B cell (primary cell): Measurements from ENCODE around the gene PSTPIP1. TPM values are rescaled to one million over a fixed set of nuclear protein-coding genes. Genes with fewer than 3 reads are reported as not detected.
"Not testable (repeated sequence)": the region's sequence is repeated elsewhere in the genome, so short reads cannot be mapped to it uniquely, and the experiment has no call there.

Experiments used
- ATAC-seq: fragments of 200-7000 bp; cut with Tn5 transposase; one replicate; pipeline ENCODE4 v1.10.0; 2021; ENCODE audit warnings: low read depth, mild to moderate bottlenecking, moderate number of reproducible peaks, moderate library complexity
- CTCF ChIA-PET: fragments of 350-600 bp; sonication (Branson Sonifier 250); formaldehyde crosslinking; loops from one replicate; lab custom pipeline; 2021; ENCODE audit warnings: antibody characterized with exemption, inconsistent platforms; lab: Charles Lee
- POLR2A ChIA-PET: fragments of 350-600 bp; sonication (Branson Sonifier 250); formaldehyde crosslinking; loops from one replicate; lab custom pipeline; 2021; ENCODE audit warnings: antibody characterized with exemption; lab: Charles Lee
- DNase-seq: peaks from one replicate; pipeline ENCODE4 v3.0.0; 2013
- H2AFZ ChIP-seq: 2 replicates; pipeline ENCODE4 v1.6.1; 2012; ENCODE audit warnings: mild to moderate bottlenecking, low read depth, low read length; ENCODE audit not compliant: insufficient read depth, poor library complexity, severe bottlenecking
- H3K27ac ChIP-seq, 2 donors: 1 replicate in 1 of 2; 2 replicates in 1 of 2; pipeline ENCODE4 v1.5.1; 2012 to 2013; ENCODE audit warnings: low read length in 2 of 2, mild to moderate bottlenecking in 2 of 2, moderate library complexity in 1 of 2
- H3K27me3 ChIP-seq, 4 experiments: fragments of 200-600 bp in 1 of 4; sonication (generic) in 1 of 4; replicated peaks in 1 of 4; 1 replicate in 2 of 4; 2 replicates in 2 of 4; pipeline versions ENCODE4 v1.6.1 to v1.7.0; 2013 to 2016; ENCODE audit warnings: low read length in 3 of 4, mild to moderate bottlenecking in 2 of 4, mixed read lengths in 1 of 4, moderate library complexity in 1 of 4; ENCODE audit not compliant: insufficient read depth in 4 of 4, control insufficient read depth in 3 of 4; ENCODE audit errors: control extremely low read depth in 1 of 4
- H3K36me3 ChIP-seq, 2 experiments: replicated peaks in 1 of 2; 1 replicate in 1 of 2; 2 replicates in 1 of 2; pipeline versions ENCODE4 v1.6.1 to v1.7.1; 2013; ENCODE audit warnings: low read length in 1 of 2; ENCODE audit not compliant: insufficient read depth in 2 of 2, control insufficient read depth in 1 of 2; ENCODE audit errors: control extremely low read depth in 1 of 2, extremely low read depth in 1 of 2
- H3K4me1 ChIP-seq, 2 donors: fragments of 200-600 bp in 1 of 2; sonication (generic) in 1 of 2; 1 replicate in 1 of 2; 2 replicates in 1 of 2; pipeline versions ENCODE4 v1.5.1 to v1.6.1; 2013 to 2017; ENCODE audit warnings: low read length in 2 of 2; ENCODE audit not compliant: control insufficient read depth in 2 of 2, insufficient read depth in 2 of 2
- H3K4me2 ChIP-seq: replicated peaks from 2 replicates; pipeline ENCODE3; 2012; ENCODE audit warnings: mild to moderate bottlenecking, low read depth, low read length; ENCODE audit not compliant: poor library complexity, severe bottlenecking
- H3K4me3 ChIP-seq, 5 experiments: fragments of 200-600 bp in 1 of 5; sonication (generic) in 1 of 5; 1 replicate in 3 of 5; 2 replicates in 2 of 5; pipeline versions ENCODE4 v1.5.1 to v1.7.0; 2011 to 2016; ENCODE audit warnings: low read length in 4 of 5, mild to moderate bottlenecking in 4 of 5, low read depth in 2 of 5, control low read depth in 1 of 5, moderate library complexity in 1 of 5; ENCODE audit not compliant: insufficient read depth in 1 of 5; ENCODE audit errors: control extremely low read depth in 1 of 5, extremely low read depth in 1 of 5
- H3K79me2 ChIP-seq: fragments of 200-600 bp; sonication (generic); one replicate; pipeline ENCODE4 v1.6.0; 2016; ENCODE audit warnings: low read length; ENCODE audit not compliant: control insufficient read depth, insufficient read depth
- H3K9ac ChIP-seq: fragments of 200-600 bp; sonication (generic); 2 replicates; pipeline ENCODE4 v1.6.1; 2017; ENCODE audit warnings: mild to moderate bottlenecking, low read length, moderate library complexity
- H3K9me3 ChIP-seq, 3 donors: one replicate each; pipeline versions ENCODE4 v1.6.1 to v1.7.1; 2013; ENCODE audit warnings: low read length in 2 of 3; ENCODE audit not compliant: control insufficient read depth in 2 of 3, insufficient read depth in 1 of 3; ENCODE audit errors: control extremely low read depth in 1 of 3
- H4K20me1 ChIP-seq: 2 replicates; pipeline ENCODE4 v1.6.0; 2012; ENCODE audit warnings: mild to moderate bottlenecking, low read length; ENCODE audit not compliant: insufficient read depth, control insufficient read depth, poor library complexity, severe bottlenecking
- H3K27ac Mint-ChIP-seq: one replicate; pipeline ENCODE4 v1.8.0; 2021; ENCODE audit warnings: mixed read lengths
- H3K27me3 Mint-ChIP-seq: one replicate; pipeline ENCODE4 v1.8.0; 2021; ENCODE audit warnings: mixed read lengths
- H3K4me1 Mint-ChIP-seq: one replicate; pipeline ENCODE4 v1.8.0; 2021; ENCODE audit warnings: mixed read lengths
- H3K4me3 Mint-ChIP-seq: one replicate; pipeline ENCODE4 v1.8.0; 2021; ENCODE audit warnings: mixed read lengths
- H3K9me3 Mint-ChIP-seq: one replicate; pipeline ENCODE4 v1.8.0; 2022; ENCODE audit warnings: mixed read lengths; ENCODE audit not compliant: insufficient read depth
- CTCF ChIP-seq: fragments of 200-600 bp; IDR thresholded peaks from one replicate; pipeline ENCODE4 v1.8.0; 2022; ENCODE audit warnings: antibody characterized with exemption, mild to moderate bottlenecking
- EZH2 ChIP-seq: IDR thresholded peaks from 2 replicates; pipeline ENCODE4 v1.6.1; 2012; ENCODE audit warnings: borderline replicate concordance, low read depth, mild to moderate bottlenecking, moderate library complexity, low read length; ENCODE audit not compliant: insufficient read depth, poor library complexity, severe bottlenecking
- WGBS: methylation state at CpG from one replicate; pipeline ENCODE4 v1.1.5; 2013; ENCODE audit warnings: missing lambda C conversion rate; ENCODE audit not compliant: insufficient coverage; 5-methylcytosine and 5-hydroxymethylcytosine counted together
- intact Hi-C: fragments of 100-400 bp; cut with micrococcal nuclease; formaldehyde crosslinking; loops from one replicate; pipeline ENCODE4 v1.10.0; 2022
- polyA plus RNA-seq: library from polyadenylated mRNA; depleted of rRNA; stranded (reverse); fragments of >200 nt; gene quantifications from 2 replicates; pipeline ENCODE4 v1.2.3, GENCODE V29; 2012
- total RNA-seq, 2 donors: library from RNA; stranded (reverse); fragments of 120-200 nt in 1 of 2; gene quantifications; 1 replicate in 1 of 2; 2 replicates in 1 of 2; pipeline versions ENCODE4 v1.2.3 to v1.2.4, GENCODE V29; 2013 to 2022

Gene PSTPIP1
- total and polyA plus RNA-seq, 2 donors (not counting 1 experiment from before 2014, with no cell fraction given), result 69.0 to 79.3 TPM

- H3K27ac Mint-ChIP-seq, result no peak overlapping the region
- no peaks in the 10 kb centered on the region for H3K9me3 Mint-ChIP-seq
- CTCF ChIA-PET, result no interaction called here
- peaks cover 9% of the 10 kb centered on the region for H3K4me1 Mint-ChIP-seq
- intact Hi-C loops, result no loop called here
- H3K79me2 ChIP-seq, result no peaks in the 10 kb centered on the region
- no peak for DNase-seq
- peaks cover 0 to 6% (median 0%) of the 10 kb centered on the region in 4 experiments for H3K27me3 ChIP-seq
- H3K36me3 ChIP-seq, result no peaks in the 10 kb centered on the region
- no peak overlapping the region for H3K9ac ChIP-seq
- H3K4me3 ChIP-seq, result no peak overlapping the region
- no peak overlapping the region for H3K27ac ChIP-seq
- TF ChIP-seq CTCF, result no peak
- no peak for TF ChIP-seq EZH2
- H3K27me3 Mint-ChIP-seq, result peaks cover 14% of the 10 kb centered on the region
- POLR2A ChIA-PET, result no interaction called here
- H3K4me2 ChIP-seq, result no peak overlapping the region
- peaks cover 5 to 11% of the 10 kb centered on the region in 2 donors for H3K4me1 ChIP-seq
- H3K9me3 ChIP-seq, result no peaks in the 10 kb centered on the region
- no CpG with 5 or more reads among the region's 5 CpGs for WGBS
- H4K20me1 ChIP-seq, result no peaks in the 10 kb centered on the region
- ATAC-seq, result no peak
- no peak overlapping the region for H3K4me3 Mint-ChIP-seq
- H2AFZ ChIP-seq, result no peak overlapping the region
These were observed 30.8 kb upstream of the PSTPIP1 start for GRCh38 chr15:76964157-76964556.

DNA sequence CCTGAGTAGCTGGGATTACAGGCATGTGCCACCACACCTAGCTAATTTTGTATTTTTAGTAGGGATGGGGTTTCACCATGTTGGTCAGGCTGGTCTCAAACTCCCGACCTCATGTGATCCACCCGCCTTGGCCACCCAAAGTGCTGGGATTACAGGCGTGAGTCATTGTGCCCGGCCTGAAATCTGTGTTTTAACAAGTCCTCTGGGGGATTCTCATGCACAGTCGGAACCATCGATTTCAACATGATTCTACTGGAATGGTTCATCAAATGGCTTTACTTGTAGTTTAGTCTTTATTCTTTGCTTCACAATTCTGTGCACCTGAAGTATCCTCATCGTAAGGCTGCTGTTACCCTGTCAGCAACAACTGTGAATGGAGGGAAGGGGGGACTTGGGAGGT, 28.9 kb upstream of the PSTPIP1 start:
- 100% methylated on average over 4 of the region's 7 CpGs for WGBS
- H3K79me2 ChIP-seq, H4K20me1 ChIP-seq, H3K9me3 ChIP-seq, intact Hi-C loops, ATAC-seq, H3K36me3 ChIP-seq, H3K27ac Mint-ChIP-seq, H3K4me1 Mint-ChIP-seq, H3K27me3 ChIP-seq, H3K4me3 Mint-ChIP-seq, H2AFZ ChIP-seq, DNase-seq, H3K27ac ChIP-seq, H3K9ac ChIP-seq, H3K4me3 ChIP-seq, H3K4me2 ChIP-seq, H3K9me3 Mint-ChIP-seq, POLR2A ChIA-PET, CTCF ChIA-PET: not testable (repeated sequence)
- peaks cover 14% of the 10 kb centered on the region for H3K27me3 Mint-ChIP-seq
- peaks cover 5 to 11% of the 10 kb centered on the region in 2 donors for H3K4me1 ChIP-seq
